Tongue (tissue), 2 donors: ENCODE data around the gene ENTREP1. TPM values are rescaled to one million over a fixed set of nuclear protein-coding genes. Genes with fewer than 3 reads are reported as not detected.
"Not testable (repeated sequence)": the region's sequence is repeated elsewhere in the genome, so short reads cannot be mapped to it uniquely, and the experiment has no call there.

Source experiments
- DNase-seq: peaks from one replicate; pipeline ENCODE4 v3.0.0-alpha.2; 2015
- total RNA-seq: library from RNA; depleted of rRNA; stranded (reverse); fragments of >200 nt; gene quantifications from one replicate; pipeline ENCODE4 v1.2.3, GENCODE V29; 2014

ENTREP1 gene, protein sequence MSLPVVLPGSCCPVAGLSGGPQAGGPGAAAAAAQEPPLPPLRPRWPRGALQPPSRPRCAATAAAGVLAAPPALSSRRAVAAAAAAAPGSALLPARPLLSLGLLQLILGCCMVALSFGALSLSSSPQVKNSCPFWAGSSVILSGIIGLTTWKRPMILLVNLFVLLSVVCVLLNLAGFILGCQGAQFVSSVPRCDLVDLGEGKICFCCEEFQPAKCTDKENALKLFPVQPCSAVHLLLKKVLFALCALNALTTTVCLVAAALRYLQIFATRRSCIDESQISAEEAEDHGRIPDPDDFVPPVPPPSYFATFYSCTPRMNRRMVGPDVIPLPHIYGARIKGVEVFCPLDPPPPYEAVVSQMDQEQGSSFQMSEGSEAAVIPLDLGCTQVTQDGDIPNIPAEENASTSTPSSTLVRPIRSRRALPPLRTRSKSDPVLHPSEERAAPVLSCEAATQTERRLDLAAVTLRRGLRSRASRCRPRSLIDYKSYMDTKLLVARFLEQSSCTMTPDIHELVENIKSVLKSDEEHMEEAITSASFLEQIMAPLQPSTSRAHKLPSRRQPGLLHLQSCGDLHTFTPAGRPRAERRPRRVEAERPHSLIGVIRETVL
- 16.3 TPM for total RNA-seq

DNA sequence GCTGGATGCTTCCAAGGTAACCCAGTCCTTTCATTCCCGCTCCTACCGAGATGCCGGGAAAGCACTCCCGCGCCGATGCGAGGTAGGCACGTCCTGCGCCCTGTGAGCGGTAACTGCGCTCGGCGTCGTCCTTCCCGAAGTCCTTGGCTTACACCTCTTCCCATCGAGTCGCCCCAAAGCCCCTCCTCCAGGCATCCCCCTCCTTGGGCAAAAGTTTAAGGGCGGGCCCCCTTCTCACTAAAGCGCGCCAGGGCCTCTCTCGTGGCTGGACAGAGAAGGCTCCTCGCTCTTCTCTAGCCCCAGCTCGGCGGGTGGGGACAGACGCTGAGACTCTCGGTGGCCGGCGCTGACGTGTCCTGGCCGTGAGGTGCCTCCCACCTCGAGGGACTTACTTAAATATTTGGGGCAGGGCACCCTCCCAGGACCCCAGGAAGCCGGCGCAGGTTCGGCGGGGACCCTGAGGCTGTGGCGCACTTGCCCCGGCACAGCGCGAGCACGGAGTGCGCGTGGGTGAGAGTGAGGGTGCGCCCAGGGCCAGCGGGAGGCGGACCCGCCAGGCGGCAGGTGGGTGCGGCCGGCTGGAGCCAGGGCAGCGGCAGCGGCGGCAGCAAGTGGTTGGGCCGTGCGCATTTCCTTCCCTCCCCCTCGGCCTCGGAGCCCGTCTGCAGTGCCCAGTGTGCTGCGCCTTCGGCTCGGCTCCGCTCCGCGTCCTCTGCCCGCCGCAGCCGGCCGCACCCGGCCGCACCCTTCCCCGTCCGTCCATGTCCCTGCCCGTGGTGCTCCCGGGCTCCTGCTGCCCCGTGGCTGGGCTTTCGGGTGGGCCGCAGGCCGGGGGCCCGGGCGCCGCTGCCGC, at the start of gene ENTREP1:
Gene ENTREP1 (plus strand): TSS at position 667 of the 853 bp plus-strand sequence. CDS start 95 bp downstream, at position 762.
- peak; percentile 77 for DNase-seq

DNA sequence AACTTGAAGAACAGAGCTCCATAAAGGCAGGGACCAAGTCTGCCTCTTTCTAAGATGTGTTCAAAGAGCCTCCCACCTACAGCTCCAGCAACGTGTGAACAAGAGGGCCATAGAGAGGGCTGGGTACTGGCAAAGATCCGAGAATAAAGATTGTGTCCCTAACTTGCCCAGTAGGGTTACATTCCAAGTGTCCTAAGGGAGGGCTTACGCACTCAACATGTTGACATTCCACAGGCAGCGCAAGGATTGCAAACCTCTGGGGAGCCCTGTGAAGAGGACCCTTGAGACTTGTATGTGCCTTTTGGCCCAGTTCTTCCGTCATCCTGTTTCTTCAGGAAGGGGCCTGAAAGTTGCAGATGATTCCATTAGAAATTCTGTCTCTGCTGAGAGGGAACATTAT, 48.2 kb upstream of the ENTREP1 start:
- DNase-seq: peak; percentile 18

DNA sequence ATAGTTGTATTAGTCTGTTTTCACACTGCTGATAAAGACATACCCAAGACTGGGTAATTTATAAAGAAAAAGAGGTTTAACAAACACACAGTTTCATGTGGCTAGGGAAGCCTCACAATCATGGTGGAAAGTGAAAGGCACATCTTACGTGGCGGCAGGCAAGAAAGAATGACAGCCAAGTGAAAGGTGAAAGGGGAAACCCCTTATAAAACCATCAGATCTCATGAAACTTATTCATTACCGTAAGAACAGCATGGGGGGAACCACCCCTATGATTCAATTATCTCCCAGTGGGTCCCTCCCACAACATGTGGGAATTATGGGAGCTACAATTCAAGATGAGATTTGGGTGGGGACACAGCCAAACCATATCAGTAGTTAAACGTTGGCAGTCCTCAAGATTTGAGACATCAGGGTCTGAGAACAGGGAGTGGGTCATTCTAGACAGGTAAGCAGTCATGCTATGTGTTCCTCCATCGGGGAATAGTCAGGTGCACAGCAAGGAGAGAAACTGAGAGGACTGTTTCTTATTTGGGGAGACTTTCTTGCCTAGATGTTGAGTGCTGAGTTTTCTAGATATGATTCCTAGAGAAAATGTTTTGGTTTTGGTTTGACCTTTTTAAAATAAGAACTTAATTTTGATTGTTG, 45.8 kb upstream of the ENTREP1 start:
- DNase-seq: no peak

DNA sequence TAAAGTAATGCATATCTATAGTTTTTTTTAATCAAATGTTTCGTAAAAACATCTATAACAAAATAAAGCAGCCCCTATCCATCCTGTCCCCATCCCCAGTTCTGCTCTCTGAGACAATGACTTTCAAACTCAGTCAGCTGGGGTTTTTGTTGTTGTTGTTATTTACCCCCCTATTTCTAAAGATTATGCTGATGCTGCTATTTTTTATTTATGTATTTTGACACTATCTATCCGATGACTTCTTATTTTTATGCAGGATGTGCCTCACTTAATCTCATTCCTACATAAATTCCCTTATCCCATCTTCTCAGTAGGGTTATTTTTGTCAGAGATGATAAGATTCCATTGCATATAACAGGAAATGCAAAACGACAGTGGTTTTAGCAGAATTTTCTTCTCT, 45.3 kb upstream of the ENTREP1 start:
- no peak for DNase-seq

DNA sequence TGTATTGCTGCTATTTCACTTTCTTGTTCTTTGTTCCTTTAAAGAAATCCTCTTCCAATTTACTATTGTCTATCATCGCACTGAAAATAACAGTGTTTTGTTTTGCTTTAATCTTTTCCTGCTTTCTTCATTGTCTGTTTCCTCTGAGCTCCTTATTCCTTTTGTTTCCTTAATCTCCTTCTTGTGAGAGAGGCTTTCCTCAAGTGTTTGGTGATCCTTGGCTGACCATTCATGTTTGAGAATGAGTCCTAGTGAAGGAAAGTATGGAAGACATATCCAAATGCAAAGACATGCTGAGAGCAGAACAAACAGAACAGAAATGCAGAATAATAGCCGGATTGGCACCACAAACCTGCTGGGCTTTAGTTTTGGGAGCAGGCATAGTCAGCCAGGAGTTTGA, 42.0 kb upstream of the ENTREP1 start:
- DNase-seq: no peak

DNA sequence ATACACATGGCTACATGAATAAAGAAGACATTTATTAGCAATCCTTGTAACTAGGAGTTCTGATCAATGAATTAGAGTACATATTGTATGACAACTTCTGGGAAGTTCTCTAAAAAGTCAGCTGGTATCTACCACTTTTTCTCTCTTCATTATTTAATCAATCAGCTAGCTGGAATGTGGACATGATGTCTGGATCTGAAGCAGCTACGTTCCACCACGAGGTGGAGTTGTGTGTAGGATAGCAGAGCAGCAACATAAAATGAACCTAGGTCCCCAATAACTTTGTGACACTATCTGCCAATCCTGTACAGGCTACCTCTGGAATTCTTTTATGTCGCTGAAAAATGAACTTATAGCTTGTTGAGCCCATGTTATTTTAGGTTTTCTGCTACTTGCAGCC, 32.9 kb upstream of the ENTREP1 start:
- DNase-seq: no peak

DNA sequence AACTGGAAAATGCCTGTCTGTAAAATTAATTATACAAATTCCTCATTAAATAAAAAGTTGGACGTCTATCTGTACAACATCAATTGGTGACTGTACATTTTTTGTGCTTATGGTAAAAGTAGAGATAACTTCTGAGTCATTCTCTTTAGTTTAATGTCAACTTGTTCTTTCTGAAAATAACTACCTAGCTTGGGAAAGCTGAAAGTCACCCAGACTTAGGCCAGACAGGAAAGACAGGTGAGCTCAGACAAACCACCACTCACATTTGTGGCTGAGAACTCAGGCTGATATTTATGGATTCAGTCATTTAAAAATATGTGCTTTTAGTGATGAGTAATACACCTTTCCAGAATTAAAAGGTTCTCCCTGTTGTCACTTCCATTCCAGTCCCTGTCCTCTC, 31.9 kb upstream of the ENTREP1 start:
- no peak for DNase-seq

DNA sequence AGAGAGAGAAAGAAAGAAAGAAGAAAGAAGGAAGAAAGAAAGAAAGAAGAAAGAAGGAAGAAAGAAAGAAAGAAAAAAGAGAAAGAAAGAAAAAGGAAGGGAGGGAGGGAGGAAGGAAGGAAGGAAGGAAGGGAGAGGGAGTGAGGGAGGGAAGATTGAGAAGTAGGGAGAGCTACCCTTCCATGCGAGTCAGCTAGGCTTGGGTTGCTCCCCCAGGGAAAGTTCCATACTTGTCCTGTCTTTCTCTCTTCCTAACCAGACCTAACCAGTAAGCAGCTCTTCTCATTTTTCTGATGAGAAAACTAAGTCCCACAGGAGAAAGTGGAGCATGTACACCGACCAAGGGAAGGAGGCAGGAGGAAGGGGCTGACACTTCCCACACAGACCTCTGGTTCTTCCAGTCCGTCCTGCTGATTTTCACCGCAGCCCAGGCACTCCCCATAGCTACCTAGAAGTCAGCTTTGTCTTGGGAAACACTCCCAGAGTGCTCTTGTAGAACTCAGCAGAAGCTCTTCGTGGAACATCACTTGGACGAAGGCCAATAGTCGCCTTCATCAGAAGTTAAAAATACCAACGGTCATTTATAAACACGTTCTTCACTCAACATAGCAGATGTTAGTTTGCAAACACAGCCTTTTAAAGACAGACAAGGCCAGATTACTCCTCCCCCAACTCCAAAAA, 29.0 kb upstream of the ENTREP1 start:
- DNase-seq: peak; percentile 80

DNA sequence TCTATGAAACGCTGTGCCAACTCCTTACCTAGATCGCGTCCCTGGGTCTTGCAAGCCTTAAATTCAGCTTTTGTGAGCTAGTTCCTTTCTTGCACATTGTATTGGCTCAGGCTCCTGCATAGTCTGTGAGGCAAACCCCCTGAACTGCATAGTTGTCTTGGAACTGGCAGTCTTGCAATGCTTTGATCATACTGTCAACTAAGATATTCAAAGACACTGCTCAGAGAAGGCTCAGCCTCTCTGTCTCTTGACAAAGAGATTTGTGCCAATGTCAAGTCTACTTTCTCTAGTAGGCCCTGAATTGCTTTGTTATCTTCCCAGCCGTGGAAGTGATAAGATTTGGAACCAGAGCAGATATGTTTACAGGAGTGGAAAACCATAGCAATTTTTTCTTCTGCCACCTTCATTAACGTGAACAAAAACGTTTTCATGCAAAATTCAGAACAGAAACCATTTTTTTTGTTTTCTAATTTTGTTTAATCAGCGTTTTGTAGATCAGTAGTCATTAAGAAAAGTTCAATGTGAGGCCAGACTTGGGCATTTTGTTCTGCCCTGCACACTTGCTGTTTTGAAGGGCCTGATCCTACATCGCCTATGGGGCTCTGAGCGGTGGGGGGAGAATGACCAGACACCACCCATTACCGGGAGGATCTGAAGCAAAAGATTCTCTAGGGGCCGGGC, 27.6 kb upstream of the ENTREP1 start:
- no peak for DNase-seq

DNA sequence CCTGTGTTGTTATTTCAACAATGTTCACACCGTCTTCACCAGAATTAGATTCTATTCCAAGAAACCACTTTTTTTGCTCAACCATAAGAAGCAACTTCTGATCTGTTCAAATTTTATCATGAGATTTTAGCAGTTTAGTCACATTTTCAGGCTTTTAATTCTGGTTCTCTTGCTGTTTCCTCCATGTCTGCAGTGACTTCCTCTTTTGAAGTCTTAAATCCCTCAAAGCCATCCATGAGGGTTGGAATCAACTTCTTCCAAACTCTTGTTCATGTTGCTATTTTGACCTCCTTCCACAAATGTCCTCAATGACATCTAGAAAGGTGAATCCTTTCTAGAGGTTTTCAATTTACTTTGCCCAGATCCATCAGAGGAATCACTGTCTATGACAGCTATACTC, 25.7 kb upstream of the ENTREP1 start:
- DNase-seq: no peak

DNA sequence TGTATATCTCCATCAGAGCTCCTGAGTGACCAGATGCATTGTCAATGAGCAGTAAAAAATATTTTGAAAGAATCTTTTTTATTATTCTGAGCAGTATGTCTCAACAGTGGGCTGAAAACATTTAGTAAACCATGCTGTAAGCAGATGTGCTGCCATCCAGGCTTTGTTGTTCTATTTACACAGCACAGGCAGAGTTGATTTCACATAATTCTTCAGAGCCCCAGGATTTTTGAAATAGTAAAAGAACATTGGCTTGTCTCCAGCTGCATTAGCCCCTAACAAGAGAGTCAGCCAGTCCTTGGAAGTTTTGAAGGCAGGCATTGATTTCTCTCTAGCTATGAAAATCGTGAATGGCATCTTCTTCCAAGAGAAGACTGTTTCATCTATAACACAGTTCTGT, 25.2 kb upstream of the ENTREP1 start:
- DNase-seq: peak; percentile 33

DNA sequence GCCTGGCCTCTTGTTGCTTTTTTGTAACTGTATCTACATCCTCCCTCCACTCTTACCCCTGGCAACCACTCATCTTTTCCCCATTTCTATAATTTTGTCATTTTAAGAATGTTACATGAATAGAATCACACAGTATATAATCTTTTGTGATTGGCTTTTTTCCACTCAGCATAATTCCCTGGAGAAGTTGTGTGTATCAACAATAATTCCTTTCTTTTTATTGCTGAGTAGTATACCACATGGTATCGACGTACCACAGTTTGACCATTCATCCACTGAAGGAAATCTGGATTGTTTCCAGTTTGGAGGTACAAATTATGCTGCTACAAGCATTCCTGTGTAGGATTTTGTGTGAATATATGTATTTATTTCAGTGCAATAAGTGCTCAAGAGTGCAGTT, 21.7 kb upstream of the ENTREP1 start:
- no peak for DNase-seq

DNA sequence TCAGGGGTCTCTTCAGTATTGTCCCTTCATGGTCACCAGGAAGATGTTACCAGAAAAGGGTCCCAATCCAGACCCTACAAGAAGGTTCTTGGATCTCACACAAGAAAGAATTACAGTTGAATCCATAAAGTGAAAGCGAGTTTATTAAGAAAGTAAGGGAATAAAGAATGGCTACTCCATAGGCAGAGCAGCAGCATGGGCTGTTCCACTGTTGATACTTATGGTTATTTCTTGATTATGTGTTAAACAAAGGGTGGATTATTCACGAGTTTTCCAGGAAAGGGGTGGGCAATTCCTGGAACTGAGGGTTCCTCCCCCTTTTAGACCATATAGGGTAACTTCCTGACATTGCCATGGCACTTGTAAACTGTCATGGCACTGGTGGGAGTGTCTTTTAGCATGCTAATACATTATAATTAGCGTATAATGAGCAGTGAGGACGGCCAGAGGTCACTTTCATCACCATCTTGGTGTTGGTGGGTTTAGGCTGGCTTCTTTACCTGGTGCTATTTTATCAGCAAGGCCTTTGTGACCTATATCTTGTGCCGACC, 18.0 kb upstream of the ENTREP1 start:
- not testable (repeated sequence) for DNase-seq

DNA sequence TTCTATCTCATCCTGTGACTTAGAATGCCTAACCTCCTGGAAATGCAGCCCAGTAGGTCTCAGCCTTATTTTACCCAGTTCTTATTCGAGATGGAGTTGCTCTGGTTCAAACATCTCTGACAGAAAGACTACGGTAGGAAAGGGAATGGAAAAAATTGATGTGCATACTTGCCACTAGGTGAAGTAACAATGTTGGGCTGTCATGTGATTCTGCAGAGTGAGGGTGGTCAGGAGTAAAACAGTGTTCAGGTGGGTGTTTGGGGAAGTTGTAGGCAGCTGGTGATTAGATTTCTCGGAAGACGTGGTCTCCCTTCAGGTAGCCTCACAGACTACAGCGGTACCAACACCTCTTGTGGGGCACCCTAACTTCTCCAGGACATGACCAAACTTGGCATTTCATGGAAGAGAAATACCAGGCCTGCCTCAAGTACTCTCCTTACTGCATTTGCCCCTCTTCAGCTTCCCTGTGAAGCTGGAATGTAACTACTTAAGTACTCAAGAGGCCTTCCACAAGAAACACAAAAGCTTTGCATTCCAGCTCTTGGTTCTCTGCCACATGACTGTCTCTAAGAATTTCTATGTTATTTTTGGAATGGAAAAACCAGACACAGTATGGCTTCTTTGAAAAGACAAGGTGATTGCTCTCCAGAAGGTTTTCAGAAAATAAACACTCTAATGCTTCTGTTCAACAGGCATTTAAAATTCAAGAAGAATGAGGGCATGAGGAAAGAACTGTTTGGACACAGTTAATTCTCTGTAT, 17.4 kb upstream of the ENTREP1 start:
- peak; percentile 90 for DNase-seq

DNA sequence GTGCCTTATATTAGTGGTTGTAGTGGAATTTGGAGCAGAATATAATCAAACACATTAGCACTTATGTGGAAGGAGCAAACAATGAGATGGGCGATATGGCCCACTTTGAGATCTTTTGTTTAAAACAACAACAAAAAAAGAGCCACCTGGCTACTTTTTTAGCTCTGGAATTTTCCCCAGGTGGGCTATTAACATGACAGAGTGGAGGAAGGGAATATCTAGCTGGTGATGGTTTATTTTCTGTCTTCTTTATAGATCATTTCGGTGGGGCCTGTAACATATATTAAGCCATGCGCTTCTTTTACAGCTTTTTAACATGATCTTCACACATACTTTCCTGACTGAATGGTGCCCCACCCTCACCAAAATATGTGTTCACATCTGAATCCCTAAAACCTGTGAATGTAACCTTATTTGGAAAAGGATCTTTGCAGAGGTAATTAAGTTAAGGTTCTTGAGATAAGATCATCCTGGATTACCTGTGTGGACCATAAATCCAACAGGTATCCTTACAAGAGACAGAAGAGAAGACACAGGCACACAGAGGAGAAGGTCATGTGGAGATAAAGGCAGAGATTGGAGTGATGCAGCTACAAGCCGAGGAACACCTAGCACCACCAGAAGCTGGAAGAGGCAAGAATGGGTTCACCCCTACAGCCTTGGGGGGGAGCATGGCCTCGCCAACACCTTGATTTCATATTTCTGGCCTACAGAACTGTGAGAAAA, 16.6 kb upstream of the ENTREP1 start:
- DNase-seq: no peak

DNA sequence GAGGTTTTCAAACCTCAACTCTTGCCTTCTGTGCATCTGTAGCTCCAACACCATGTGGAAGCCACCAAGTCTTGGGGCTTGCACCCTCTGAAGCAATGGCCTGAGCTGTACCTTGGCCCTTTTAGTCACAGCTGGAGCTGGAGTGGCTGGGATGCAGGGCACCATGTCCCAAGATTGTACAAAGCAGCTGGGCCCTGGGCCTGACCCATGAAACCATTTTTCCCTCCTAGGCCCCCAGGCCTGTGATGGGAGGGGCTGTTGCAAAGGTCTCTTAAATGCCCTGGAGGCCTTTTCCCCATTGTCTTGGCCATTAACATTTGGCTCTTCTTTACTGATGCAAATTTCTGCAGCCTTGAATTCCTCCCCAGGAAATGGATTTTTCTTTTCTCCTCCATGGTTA, 11.8 kb upstream of the ENTREP1 start:
- no peak for DNase-seq

DNA sequence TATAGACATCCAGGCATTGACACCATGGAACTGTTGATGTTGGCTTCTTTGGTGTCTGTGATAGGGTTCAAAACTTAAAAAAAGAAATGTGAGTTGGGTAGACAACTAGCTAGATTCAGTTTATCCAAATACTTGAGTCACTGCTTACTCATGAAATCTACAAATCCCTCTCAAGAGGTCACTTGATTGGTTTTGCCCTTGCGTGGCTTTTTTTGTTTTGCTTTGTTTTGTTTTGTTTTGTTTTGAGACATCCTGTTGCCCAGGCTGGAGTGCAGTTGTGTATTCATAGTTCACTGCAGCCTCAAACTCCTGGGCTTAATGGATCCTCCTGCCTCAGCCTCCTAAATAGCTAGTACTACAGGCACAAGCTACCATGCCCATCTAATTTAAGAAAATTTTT, 10.5 kb upstream of the ENTREP1 start:
- DNase-seq: no peak

DNA sequence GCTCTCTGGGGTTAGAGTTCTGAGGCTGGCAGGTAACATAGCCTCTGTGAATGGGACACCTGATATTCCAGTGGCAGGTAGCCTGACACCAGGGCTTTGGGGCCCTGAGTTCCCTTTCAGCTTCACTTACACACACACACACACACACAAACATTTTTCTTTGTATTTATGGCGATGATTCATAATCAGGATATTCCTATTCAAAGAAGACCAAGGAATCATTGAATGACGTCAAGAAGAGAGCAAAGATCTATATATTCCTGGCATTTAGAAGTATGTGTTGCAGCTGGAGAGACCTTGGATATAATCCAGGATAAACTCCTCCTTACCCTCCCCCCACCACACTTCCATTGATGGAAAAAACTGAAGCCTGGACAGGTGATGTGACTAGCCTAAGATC, 7.9 kb upstream of the ENTREP1 start:
- no peak for DNase-seq

DNA sequence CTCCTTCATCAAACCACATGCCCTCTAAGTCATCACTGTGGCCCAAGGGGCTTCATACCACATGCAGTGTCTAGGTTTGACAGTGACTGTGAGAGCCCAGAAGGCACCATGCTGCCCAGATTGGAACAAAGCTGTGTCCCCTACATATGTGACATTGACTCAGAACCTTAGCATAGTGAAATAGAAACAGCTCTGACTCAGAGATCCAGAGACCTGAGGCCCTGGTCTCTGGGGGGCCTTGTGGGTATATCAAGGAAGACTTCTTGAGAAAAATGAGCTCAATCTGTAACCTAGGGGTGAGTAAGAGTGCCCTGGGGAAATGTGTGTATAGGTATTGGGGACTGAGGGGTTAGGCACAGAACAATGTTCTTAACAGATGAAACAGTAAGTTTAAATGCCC, 7.1 kb upstream of the ENTREP1 start:
- DNase-seq: no peak
